ENCODE results near the gene UBE2M. TPM values are rescaled to one million over a fixed set of nuclear protein-coding genes. Genes with fewer than 3 reads are reported as not detected.
"Not testable (repeated sequence)": the region's sequence is repeated elsewhere in the genome, so short reads cannot be mapped to it uniquely, and the experiment has no call there.

UBE2M gene
- total and polyA plus RNA-seq, 4 donors = 25.9 to 60.7 (median 55.7) TPM

DNA sequence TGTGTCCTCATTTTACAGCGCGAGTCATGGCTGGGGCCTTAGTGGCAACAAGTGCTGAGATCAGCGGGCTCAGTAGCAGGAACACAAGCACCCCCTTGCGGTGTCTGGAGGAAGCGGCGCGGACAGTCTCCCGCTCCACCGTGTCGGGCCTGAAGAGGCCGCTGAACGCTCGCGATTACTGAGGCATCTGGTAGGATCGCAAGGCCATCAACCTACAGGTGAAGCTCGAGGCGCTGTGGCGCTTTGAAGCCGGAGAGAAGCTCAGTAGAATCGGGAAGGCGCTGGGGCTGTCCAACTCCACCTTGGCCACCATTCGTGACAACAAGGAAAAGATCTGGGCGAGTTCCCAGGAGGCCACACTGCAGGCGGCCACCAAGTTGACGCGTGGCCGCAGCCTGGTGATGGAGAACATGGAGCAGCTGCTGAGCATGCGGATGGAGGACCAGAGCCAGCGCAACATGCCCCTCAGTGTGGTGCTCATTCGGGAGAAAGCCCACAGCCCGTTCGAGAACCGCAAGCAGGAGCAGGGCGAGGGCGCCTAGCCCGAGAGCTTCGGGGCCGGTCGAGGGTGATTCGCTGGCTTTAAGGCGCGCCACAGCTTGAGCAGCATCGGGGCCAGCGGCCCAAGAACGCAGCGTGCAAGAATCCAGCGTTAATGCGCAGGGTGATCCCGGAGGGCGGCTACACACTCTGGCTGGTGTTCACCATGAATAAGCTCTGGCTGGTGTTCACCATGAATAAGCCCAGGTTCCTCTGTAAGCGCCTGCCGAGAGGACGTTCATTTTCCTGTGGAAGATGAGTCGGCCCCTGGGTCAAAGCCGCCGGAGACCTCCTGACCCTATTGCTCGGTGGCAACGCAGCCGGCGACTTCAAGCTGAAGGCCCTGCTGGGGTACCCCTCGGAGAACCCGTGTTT is 23.1 kb upstream of the UBE2M start:
- TF ChIP-seq, protein P1, sequence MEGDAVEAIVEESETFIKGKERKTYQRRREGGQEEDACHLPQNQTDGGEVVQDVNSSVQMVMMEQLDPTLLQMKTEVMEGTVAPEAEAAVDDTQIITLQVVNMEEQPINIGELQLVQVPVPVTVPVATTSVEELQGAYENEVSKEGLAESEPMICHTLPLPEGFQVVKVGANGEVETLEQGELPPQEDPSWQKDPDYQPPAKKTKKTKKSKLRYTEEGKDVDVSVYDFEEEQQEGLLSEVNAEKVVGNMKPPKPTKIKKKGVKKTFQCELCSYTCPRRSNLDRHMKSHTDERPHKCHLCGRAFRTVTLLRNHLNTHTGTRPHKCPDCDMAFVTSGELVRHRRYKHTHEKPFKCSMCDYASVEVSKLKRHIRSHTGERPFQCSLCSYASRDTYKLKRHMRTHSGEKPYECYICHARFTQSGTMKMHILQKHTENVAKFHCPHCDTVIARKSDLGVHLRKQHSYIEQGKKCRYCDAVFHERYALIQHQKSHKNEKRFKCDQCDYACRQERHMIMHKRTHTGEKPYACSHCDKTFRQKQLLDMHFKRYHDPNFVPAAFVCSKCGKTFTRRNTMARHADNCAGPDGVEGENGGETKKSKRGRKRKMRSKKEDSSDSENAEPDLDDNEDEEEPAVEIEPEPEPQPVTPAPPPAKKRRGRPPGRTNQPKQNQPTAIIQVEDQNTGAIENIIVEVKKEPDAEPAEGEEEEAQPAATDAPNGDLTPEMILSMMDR (IDR thresholded peaks at IDR 0.05; ENCODE audit: control extremely low read depth, extremely low read depth) = peak; percentile 98
- ATAC-seq (ENCODE audit: insufficient read depth, low FRiP score) (peak; percentile 94), DNase-seq (peak; percentile 86 to 88 (median 86))
- peak overlapping the region in 1 of 2 donors; percentile 58 for H3K27ac ChIP-seq (ENCODE audit: low read depth in 1 of 2, low read length in 1 of 2)
- H3K9ac ChIP-seq (ENCODE audit: insufficient read depth in 1 of 2, low read length in 2 of 2) = peak overlapping the region in 1 of 2 donors; percentile 57
- H3K4me3 ChIP-seq = no peak overlapping the region
- WGBS, 2 donors = 67 to 69% methylated on average over 62 of the region's 62 CpGs
- peaks cover 0 to 4% (median 3%) of the 10 kb centered on the region in 5 donors for H3K4me1 ChIP-seq (ENCODE audit: control insufficient read depth in 5 of 5, insufficient read depth in 5 of 5, low read length in 5 of 5)
- no peaks in the 10 kb centered on the region for H3K27me3 ChIP-seq (ENCODE audit: control insufficient read depth in 3 of 3, insufficient read depth in 3 of 3, low read length in 2 of 3)
- peaks cover 4 to 25% (median 8%) of the 10 kb centered on the region in 4 donors for H3K36me3 ChIP-seq (ENCODE audit: control insufficient read depth in 4 of 4, insufficient read depth in 4 of 4, low read length in 4 of 4)
- no peaks in the 10 kb centered on the region for H3K9me3 ChIP-seq (ENCODE audit: control insufficient read depth in 4 of 4, insufficient read depth in 3 of 4, low read length in 3 of 4)

DNA sequence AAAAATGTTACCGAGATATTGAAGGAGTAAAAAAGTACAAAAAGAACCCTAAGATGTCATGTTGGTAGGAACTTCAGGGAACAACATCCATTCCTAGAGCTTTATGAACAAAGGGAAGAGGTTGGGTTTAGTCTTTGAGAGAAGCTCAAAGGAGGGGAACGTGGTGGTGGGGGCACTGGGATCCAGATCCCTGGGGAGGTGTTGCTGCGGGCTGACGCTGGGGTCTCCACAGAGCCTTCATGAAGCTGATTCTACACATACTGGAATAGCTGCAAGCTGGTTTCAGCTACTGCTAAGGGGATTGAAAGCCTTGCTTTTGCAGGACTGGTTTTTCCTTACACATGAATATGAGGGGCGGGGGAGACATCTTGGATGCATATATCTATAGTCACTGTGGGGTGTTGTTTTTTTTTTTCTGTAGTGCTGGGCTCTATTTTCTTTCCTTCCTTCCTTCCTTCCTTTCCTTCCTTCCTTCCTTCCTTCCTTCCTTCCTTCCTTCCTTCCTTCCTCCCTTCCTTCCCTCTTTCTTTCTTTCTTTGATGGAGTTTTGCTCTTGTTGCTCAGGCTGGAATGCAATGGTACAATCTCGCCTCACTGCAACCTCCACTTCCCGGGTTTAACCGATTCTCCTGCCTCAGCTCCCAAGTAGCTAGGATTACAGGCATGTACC is 21.2 kb upstream of the UBE2M start:
- Histone ChIP-seq H3K27me3 (ENCODE audit: control insufficient read depth in 3 of 3, insufficient read depth in 3 of 3, low read length in 2 of 3) (no peaks in the 10 kb centered on the region), H3K36me3 (ENCODE audit: control insufficient read depth in 4 of 4, insufficient read depth in 4 of 4, low read length in 4 of 4) (peaks cover 4 to 24% (median 6%) of the 10 kb centered on the region in 4 donors), H3K9ac (ENCODE audit: insufficient read depth in 1 of 2, low read length in 2 of 2) (no peak overlapping the region), H3K27ac (ENCODE audit: low read depth in 1 of 2, low read length in 1 of 2) (no peak overlapping the region), H3K4me1 (ENCODE audit: control insufficient read depth in 5 of 5, insufficient read depth in 5 of 5, low read length in 5 of 5) (peaks cover 0 to 8% (median 3%) of the 10 kb centered on the region in 5 donors), H3K9me3 (ENCODE audit: control insufficient read depth in 4 of 4, insufficient read depth in 3 of 4, low read length in 3 of 4) (no peaks in the 10 kb centered on the region), H3K4me3 (no peak overlapping the region)
- TF ChIP-seq, protein P1 (IDR thresholded peaks at IDR 0.05; ENCODE audit: control extremely low read depth, extremely low read depth) = no peak
- ATAC-seq (ENCODE audit: insufficient read depth, low FRiP score) (no peak), DNase-seq (peak in 1 of 3 donors; percentile 9)
- 90 to 94% methylated on average over 8 of the region's 8 CpGs for WGBS, 2 donors

DNA sequence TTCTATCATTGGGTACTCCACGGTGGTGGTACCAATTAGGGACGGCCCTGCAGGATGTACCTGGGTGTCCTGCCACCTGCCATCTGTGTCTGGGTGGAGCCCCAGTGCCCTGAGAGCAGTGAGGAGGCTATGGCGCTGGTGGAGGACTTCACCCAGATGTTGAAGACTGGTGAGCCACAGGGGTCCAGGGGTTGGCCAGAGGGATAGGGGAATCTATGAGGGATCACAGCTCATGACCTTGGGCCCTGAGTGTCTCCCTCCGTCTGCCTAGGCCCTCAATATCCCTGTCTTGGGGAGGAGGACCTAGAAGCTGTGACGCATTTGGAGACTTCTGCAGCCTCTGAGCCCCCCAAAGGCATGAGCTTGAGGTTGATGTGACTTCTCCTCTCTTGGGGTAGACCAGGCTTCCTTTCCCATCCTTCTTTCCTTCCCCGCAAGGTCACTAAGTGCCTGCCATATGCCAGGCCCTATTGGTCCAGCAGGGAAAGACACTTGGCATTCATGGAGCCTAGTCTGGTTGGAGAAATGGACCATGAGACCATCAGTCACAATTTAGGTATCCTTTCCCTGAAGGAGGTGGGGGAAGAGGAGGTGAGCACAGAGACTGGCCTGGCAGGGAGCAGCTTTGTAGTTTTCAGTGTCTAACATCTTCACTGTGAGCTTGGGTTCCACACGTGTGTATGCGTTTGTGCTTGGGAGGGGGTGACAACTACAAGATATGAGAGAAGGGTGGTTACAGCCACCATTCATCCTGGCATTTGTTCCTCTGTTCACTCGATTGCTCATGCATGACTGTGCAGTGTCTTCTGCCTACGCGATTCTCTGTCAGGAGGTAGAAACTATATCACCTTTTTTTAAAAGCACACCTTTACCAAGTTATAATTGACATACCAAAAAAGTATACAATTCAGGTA is 19.9 kb upstream of the UBE2M start:
- WGBS, 2 donors = 89 to 92% methylated on average over 11 of the region's 11 CpGs
- H3K27ac ChIP-seq (ENCODE audit: low read depth in 1 of 2, low read length in 1 of 2) = no peak overlapping the region
- no peaks in the 10 kb centered on the region for H3K9me3 ChIP-seq (ENCODE audit: control insufficient read depth in 4 of 4, insufficient read depth in 3 of 4, low read length in 3 of 4)
- H3K4me3 ChIP-seq = no peak overlapping the region
- H3K36me3 ChIP-seq (ENCODE audit: control insufficient read depth in 4 of 4, insufficient read depth in 4 of 4, low read length in 4 of 4) = peaks cover 0 to 15% (median 5%) of the 10 kb centered on the region in 4 donors
- TF ChIP-seq, protein P1 (IDR thresholded peaks at IDR 0.05; ENCODE audit: control extremely low read depth, extremely low read depth) = no peak
- H3K9ac ChIP-seq (ENCODE audit: insufficient read depth in 1 of 2, low read length in 2 of 2) = no peak overlapping the region
- DNase-seq (peak in 1 of 3 donors; percentile 3), ATAC-seq (ENCODE audit: insufficient read depth, low FRiP score) (no peak)
- H3K27me3 ChIP-seq (ENCODE audit: control insufficient read depth in 3 of 3, insufficient read depth in 3 of 3, low read length in 2 of 3) = no peaks in the 10 kb centered on the region
- H3K4me1 ChIP-seq (ENCODE audit: control insufficient read depth in 5 of 5, insufficient read depth in 5 of 5, low read length in 5 of 5) = peaks cover 0 to 18% (median 7%) of the 10 kb centered on the region in 5 donors

DNA sequence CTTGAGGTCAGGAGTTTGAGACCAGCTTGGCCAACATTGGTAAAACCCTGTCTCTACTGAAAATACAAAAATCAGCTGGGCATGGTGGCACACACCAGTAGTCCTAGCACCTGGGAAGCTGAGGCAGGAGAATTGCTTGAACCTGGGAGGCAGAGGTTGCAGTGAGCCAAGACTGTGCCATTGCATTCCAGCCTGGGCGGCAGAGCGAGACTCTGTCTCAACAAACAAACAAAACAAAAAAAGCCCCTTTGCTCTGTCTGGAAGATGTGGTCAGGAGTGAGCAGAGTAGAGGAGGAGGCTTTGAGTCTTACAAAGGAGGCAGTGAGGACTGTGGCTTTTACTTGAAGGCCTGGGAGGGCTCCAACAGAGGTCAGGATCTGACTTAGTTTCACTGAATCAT is 19.2 kb upstream of the UBE2M start:
- not testable (repeated sequence) for H3K9ac ChIP-seq (ENCODE audit: insufficient read depth in 1 of 2, low read length in 2 of 2); H3K9me3 ChIP-seq (ENCODE audit: control insufficient read depth in 4 of 4, insufficient read depth in 3 of 4, low read length in 3 of 4); H3K36me3 ChIP-seq (ENCODE audit: control insufficient read depth in 4 of 4, insufficient read depth in 4 of 4, low read length in 4 of 4); H3K27ac ChIP-seq (ENCODE audit: low read depth in 1 of 2, low read length in 1 of 2); H3K27me3 ChIP-seq (ENCODE audit: control insufficient read depth in 3 of 3, insufficient read depth in 3 of 3, low read length in 2 of 3); ATAC-seq (ENCODE audit: insufficient read depth, low FRiP score); DNase-seq; H3K4me3 ChIP-seq
- H3K4me1 ChIP-seq (ENCODE audit: control insufficient read depth in 5 of 5, insufficient read depth in 5 of 5, low read length in 5 of 5) = peaks cover 0 to 19% (median 7%) of the 10 kb centered on the region in 5 donors
- 93 to 100% methylated on average over 2 of the region's 2 CpGs for WGBS, 2 donors

Measured in lung (tissue), 12 donors.